ENCODE results near the gene MRPS12.
A peak's percentile ranks its signal among the peaks of the same experiment; 100 is the strongest.

Gene MRPS12

GRCh38 chr19:38899447-38900201 lies 31.1 kb upstream of the MRPS12 start, which contains the start of the genes NFKBIB and SIRT2 (continued):
- TF ChIP-seq ZSCAN30 (tag by site-specific recombination; IDR thresholded peaks at IDR 0.05) (peak; percentile 94), ZNF610 (tag by site-specific recombination; IDR thresholded peaks at IDR 0.05; ENCODE audit: borderline replicate concordance) (peak; percentile 19), REPIN1 (tag by site-specific recombination; IDR thresholded peaks at IDR 0.05; ENCODE audit: low read depth) (0 out of 2 replicates have a peak, but pooled peaks have one; percentile 72), ZNF501 (tag by site-specific recombination; IDR thresholded peaks at IDR 0.05) (peak; percentile 87), ZNF555 (tag by site-specific recombination; conservative IDR thresholded peaks at IDR 0.05) (no peak), ZBTB48 (tag by site-specific recombination; IDR thresholded peaks at IDR 0.05) (no peak; the same call in none of the 2 replicates), ZNF239 (tag by site-specific recombination; IDR thresholded peaks at IDR 0.05) (no peak), ZBTB10 (tag by site-specific recombination; IDR thresholded peaks at IDR 0.05) (peak; percentile 100), KLF7 (tag by site-specific recombination; IDR thresholded peaks at IDR 0.05; ENCODE audit: borderline replicate concordance) (peak; percentile 12; the same call in 1 of the 2 replicates), ZNF132 (tag by site-specific recombination; IDR thresholded peaks at IDR 0.05; ENCODE audit: borderline replicate concordance) (no peak), ZNF280D (tag by site-specific recombination; IDR thresholded peaks at IDR 0.05) (peak; percentile 51; the same call in 1 of the 2 replicates), ZNF596 (tag by site-specific recombination; IDR thresholded peaks at IDR 0.05) (no peak), ZNF558 (tag by site-specific recombination; IDR thresholded peaks at IDR 0.05) (no peak), KLF10 (tag by site-specific recombination; IDR thresholded peaks at IDR 0.05) (peak; percentile 100), ZSCAN16 (tag by site-specific recombination; IDR thresholded peaks at IDR 0.05) (peak; percentile 62; the same call in 1 of the 2 replicates), ZBTB49 (tag by site-specific recombination; IDR thresholded peaks at IDR 0.05; ENCODE audit: low read depth) (no peak), ZNF664 (tag by site-specific recombination; IDR thresholded peaks at IDR 0.05) (no peak), ZBTB7A (tag by site-specific recombination; IDR thresholded peaks at IDR 0.05; ENCODE audit: low read depth) (peak; percentile 95), ZNF837 (tag by site-specific recombination; IDR thresholded peaks at IDR 0.05) (no peak), SCRT1 (tag by site-specific recombination; IDR thresholded peaks at IDR 0.05; ENCODE audit: borderline replicate concordance) (peak; percentile 99), ZNF266 (tag by site-specific recombination; IDR thresholded peaks at IDR 0.05; ENCODE audit: low read depth) (no peak), ZNF37A (tag by site-specific recombination; IDR thresholded peaks at IDR 0.05) (no peak), ZNF214 (tag by site-specific recombination; IDR thresholded peaks at IDR 0.05; ENCODE audit: borderline replicate concordance) (no peak), ZNF624 (tag by site-specific recombination; IDR thresholded peaks at IDR 0.05) (no peak), ZNF366 (tag by site-specific recombination; conservative IDR thresholded peaks at IDR 0.05) (no peak; the same call in 1 of the 2 replicates)

Measured in HEK293 (cell line).